PC-3 (cell line): Measurements from ENCODE around the gene ZNF668. TPM values are rescaled to one million over a fixed set of nuclear protein-coding genes. Genes with fewer than 3 reads are reported as not detected.

ENCODE experiments used
- ATAC-seq: fragments of 200-7000 bp; cut with Tn5 transposase; 2 replicates; pipeline ENCODE4 v1.9.1; 2020; ENCODE audit warnings: mild to moderate bottlenecking, moderate library complexity
- BruUV-seq: library from RNA; stranded (reverse); fragments of 400-500 nt; replicated peaks from 2 replicates; lab custom pipeline; 2021; lab: Mats Ljungman, UMichigan
- CTCF ChIA-PET: fragments of 300-600 bp; sonication (Branson Sonifier 250); formaldehyde crosslinking; loops from one replicate; lab custom pipeline; 2022; ENCODE audit warnings: antibody characterized with exemption; lab: Charles Lee
- POLR2A ChIA-PET: fragments of 300-600 bp; sonication (Branson Sonifier 250); formaldehyde crosslinking; loops from one replicate; lab custom pipeline; 2022; ENCODE audit warnings: antibody characterized with exemption; ENCODE audit not compliant: unreplicated experiment; lab: Charles Lee
- DNase-seq: peaks from one replicate; pipeline ENCODE4 v3.0.0-alpha.2; 2015
- H2AFZ ChIP-seq: fragments of 300-600 bp; sonication (generic); 2 replicates; pipeline ENCODE4 v1.6.0; 2016; ENCODE audit warnings: antibody characterized with exemption, low read length
- H3F3A ChIP-seq: fragments of 300-600 bp; sonication (generic); one replicate; pipeline ENCODE4 v1.6.0; 2017; ENCODE audit warnings: antibody characterized with exemption, low read length, control low read depth, mild to moderate bottlenecking; ENCODE audit not compliant: unreplicated experiment
- H3K27ac ChIP-seq: fragments of 300-600 bp; sonication (generic); 2 replicates; pipeline ENCODE4 v1.5.1; 2016; ENCODE audit warnings: mild to moderate bottlenecking, low read length
- H3K27me3 ChIP-seq: fragments of 300-600 bp; sonication (generic); 2 replicates; pipeline ENCODE4 v1.6.1; 2016; ENCODE audit warnings: low read length, mixed read lengths
- H3K36me3 ChIP-seq: fragments of 300-600 bp; sonication (generic); 2 replicates; pipeline ENCODE4 v1.6.1; 2016; ENCODE audit warnings: low read depth, mixed run types, low read length, mixed read lengths
- H3K4me1 ChIP-seq: fragments of 300-600 bp; sonication (generic); 2 replicates; pipeline ENCODE4 v1.5.1; 2016; ENCODE audit warnings: low read length; ENCODE audit not compliant: insufficient read depth
- H3K4me2 ChIP-seq: fragments of 300-600 bp; sonication (generic); 2 replicates; pipeline ENCODE4 v1.6.0; 2016; ENCODE audit warnings: low read length
- H3K4me3 ChIP-seq: fragments of 300-600 bp; sonication (generic); 2 replicates; pipeline ENCODE4 v1.5.1; 2016; ENCODE audit warnings: mild to moderate bottlenecking, low read length, mixed read lengths
- H3K79me2 ChIP-seq: fragments of 300-600 bp; sonication (generic); 2 replicates; pipeline ENCODE4 v1.6.1; 2017; ENCODE audit warnings: low read length, mixed read lengths
- H3K9ac ChIP-seq: fragments of 300-600 bp; sonication (generic); 2 replicates; pipeline ENCODE4 v1.6.0; 2016; ENCODE audit warnings: mild to moderate bottlenecking, low read length
- H3K9me2 ChIP-seq: fragments of 300-600 bp; sonication (generic); replicated peaks from 2 replicates; pipeline ENCODE4 v1.6.1; 2016; ENCODE audit warnings: mixed run types, low read length, mixed read lengths
- H3K9me3 ChIP-seq: fragments of 300-600 bp; sonication (generic); 2 replicates; pipeline ENCODE4 v1.6.1; 2016; ENCODE audit warnings: low read length, mixed read lengths
- H4K20me1 ChIP-seq: fragments of 300-600 bp; sonication (generic); 2 replicates; pipeline ENCODE4 v1.6.1; 2016; ENCODE audit warnings: low read length, mixed read lengths
- CTCF ChIP-seq: fragments of 300-600 bp; sonication (generic); conservative IDR thresholded peaks from 2 replicates; pipeline ENCODE4 v1.5.1; 2017; ENCODE audit warnings: antibody characterized with exemption, low read depth, mild to moderate bottlenecking, low read length
- EZH2 ChIP-seq: fragments of 300-600 bp; sonication (generic); IDR thresholded peaks from one replicate; pipeline ENCODE4 v1.6.1; 2017; ENCODE audit warnings: antibody characterized with exemption, mild to moderate bottlenecking, low read length; ENCODE audit not compliant: unreplicated experiment
- EZH2phosphoT487 ChIP-seq: fragments of 300-600 bp; sonication (generic); IDR thresholded peaks from 2 replicates; pipeline ENCODE4 v1.6.1; 2018; ENCODE audit warnings: mild to moderate bottlenecking, antibody characterized with exemption, low read length, borderline replicate concordance
- intact Hi-C: fragments of 100-400 bp; cut with micrococcal nuclease; formaldehyde crosslinking; loops from 2 replicates; pipeline ENCODE4 v1.9.0; 2023
- total RNA-seq: library from RNA; depleted of rRNA; stranded (reverse); fragments of >200 nt; gene quantifications from 2 replicates; pipeline ENCODE4 v1.2.3, GENCODE V29; 2014

ZNF668 gene
- total RNA-seq, 1 experiment from 2014 or later, result 15.6 TPM

GRCh38 chr16:31073142-31073969 is 684 bp downstream of the ZNF668 start:
- no peaks in the 10 kb centered on the region for H3K9me2 ChIP-seq
- intact Hi-C loops, result loop anchor here (2.0 to 5.0 kb wide), 3 partner anchors 41 to 384 kb away; partner anchors contain the start of genes ARMC5 and STX4
- H3K4me2 ChIP-seq, result peak overlapping the region; percentile 99
- ChIA-PET CTCF (interaction anchor here (0.5 to 1.6 kb wide), 2 partner anchors 88 to 107 kb away, joined by 4 to 5 read pairs; partner anchors contain the start of gene HSD3B7), POLR2A (interaction anchor here (0.7 kb wide), 1 partner anchor 313 kb away, joined by 4 read pairs; no protein-coding TSS in a partner anchor)
- no TSS peak for BruUV-seq
- no peaks in the 10 kb centered on the region for H3K9me3 ChIP-seq
- peak overlapping the region; percentile 81 for H3K4me3 ChIP-seq
- ATAC-seq (peak; percentile 66), DNase-seq (peak; percentile 76)
- peak overlapping the region; percentile 96 for H3K9ac ChIP-seq
- no peaks in the 10 kb centered on the region for H3F3A ChIP-seq
- H3K79me2 ChIP-seq, result peaks cover 74% of the 10 kb centered on the region
- H3K27me3 ChIP-seq, result no peaks in the 10 kb centered on the region
- H3K4me1 ChIP-seq, result peaks cover 15% of the 10 kb centered on the region; the same call in 1 of the 2 replicates
- no peak for TF ChIP-seq CTCF
- no peak for TF ChIP-seq EZH2phosphoT487
- no peak for TF ChIP-seq EZH2
- H4K20me1 ChIP-seq, result no peaks in the 10 kb centered on the region
- peak overlapping the region; percentile 76 for H3K27ac ChIP-seq
- peaks cover 10% of the 10 kb centered on the region for H3K36me3 ChIP-seq
- peak overlapping the region; percentile 97 for H2AFZ ChIP-seq

DNA sequence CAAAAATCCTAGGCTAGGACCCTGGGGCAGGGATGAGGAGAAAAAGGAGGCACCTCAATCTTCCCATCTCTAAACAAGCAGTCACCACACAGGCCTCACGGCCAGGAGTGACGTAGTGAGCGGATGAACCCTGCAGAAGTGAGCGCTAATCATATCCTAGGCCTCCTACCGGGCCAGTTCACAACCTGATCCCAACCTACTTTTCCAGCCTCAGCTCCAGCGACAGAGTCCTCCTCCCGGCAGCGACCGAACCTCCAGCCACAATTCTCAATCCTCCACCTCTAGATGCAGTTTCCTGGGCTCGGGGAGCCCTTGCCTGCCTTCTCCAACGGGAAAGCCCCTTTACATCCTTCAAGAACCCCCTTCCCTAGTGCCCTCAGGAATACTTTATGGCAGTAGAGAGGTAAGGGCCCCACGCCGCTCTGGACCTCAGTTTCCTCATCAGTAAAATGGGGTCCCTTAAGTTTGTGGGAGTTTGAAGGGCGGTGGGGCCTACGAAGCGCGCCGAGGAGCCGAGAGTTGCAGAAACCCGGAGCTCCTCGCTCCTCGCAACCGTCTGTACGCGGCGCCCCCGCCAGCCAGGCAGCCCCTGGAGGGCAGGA is 1.4 kb downstream of the ZNF668 start:
- peaks cover 77% of the 10 kb centered on the region for H3K79me2 ChIP-seq
- peak overlapping the region; percentile 99 for H3K4me2 ChIP-seq
- ATAC-seq (peak; percentile 37), DNase-seq (peak; percentile 48)
- H3K9ac ChIP-seq, result peak overlapping the region; percentile 96
- intact Hi-C loops, result loop anchor here (2.0 to 5.0 kb wide), 3 partner anchors 40 to 385 kb away; partner anchors contain the start of genes ARMC5 and STX4
- POLR2A ChIA-PET, result interaction anchor here (0.7 kb wide), 1 partner anchor 314 kb away, joined by 4 read pairs; no protein-coding TSS in a partner anchor
- CTCF ChIA-PET, result no interaction called here
- peak overlapping the region; percentile 97 for H2AFZ ChIP-seq
- H3K36me3 ChIP-seq, result peaks cover 4% of the 10 kb centered on the region
- no peaks in the 10 kb centered on the region for H3K9me2 ChIP-seq
- H3K4me1 ChIP-seq, result peaks cover 15% of the 10 kb centered on the region; the same call in 1 of the 2 replicates
- H3F3A ChIP-seq, result no peaks in the 10 kb centered on the region
- no peaks in the 10 kb centered on the region for H3K9me3 ChIP-seq
- no peaks in the 10 kb centered on the region for H4K20me1 ChIP-seq
- peak overlapping the region; percentile 76 for H3K27ac ChIP-seq
- BruUV-seq, result TSS peak; percentile 47
- H3K4me3 ChIP-seq, result peak overlapping the region; percentile 81
- TF ChIP-seq CTCF, result no peak
- TF ChIP-seq EZH2, result no peak
- no peak for TF ChIP-seq EZH2phosphoT487
- no peaks in the 10 kb centered on the region for H3K27me3 ChIP-seq
